PC-3 (cell line): ENCODE measurements around the gene POLR1E. TPM values are rescaled to one million over a fixed set of nuclear protein-coding genes. Genes with fewer than 3 reads are reported as not detected.

Experiments used
- ATAC-seq: fragments of 200-7000 bp; cut with Tn5 transposase; 2 replicates; pipeline ENCODE4 v1.9.1; 2020; ENCODE audit warnings: mild to moderate bottlenecking, moderate library complexity
- BruUV-seq: library from RNA; stranded (reverse); fragments of 400-500 nt; replicated peaks from 2 replicates; lab custom pipeline; 2021; lab: Mats Ljungman, UMichigan
- CTCF ChIA-PET: fragments of 300-600 bp; sonication (Branson Sonifier 250); formaldehyde crosslinking; loops from one replicate; lab custom pipeline; 2022; ENCODE audit warnings: antibody characterized with exemption; lab: Charles Lee
- POLR2A ChIA-PET: fragments of 300-600 bp; sonication (Branson Sonifier 250); formaldehyde crosslinking; loops from one replicate; lab custom pipeline; 2022; ENCODE audit warnings: antibody characterized with exemption; ENCODE audit not compliant: unreplicated experiment; lab: Charles Lee
- DNase-seq: peaks from one replicate; pipeline ENCODE4 v3.0.0-alpha.2; 2015
- H2AFZ ChIP-seq: fragments of 300-600 bp; sonication (generic); 2 replicates; pipeline ENCODE4 v1.6.0; 2016; ENCODE audit warnings: antibody characterized with exemption, low read length
- H3F3A ChIP-seq: fragments of 300-600 bp; sonication (generic); one replicate; pipeline ENCODE4 v1.6.0; 2017; ENCODE audit warnings: antibody characterized with exemption, low read length, control low read depth, mild to moderate bottlenecking; ENCODE audit not compliant: unreplicated experiment
- H3K27ac ChIP-seq: fragments of 300-600 bp; sonication (generic); 2 replicates; pipeline ENCODE4 v1.5.1; 2016; ENCODE audit warnings: mild to moderate bottlenecking, low read length
- H3K27me3 ChIP-seq: fragments of 300-600 bp; sonication (generic); 2 replicates; pipeline ENCODE4 v1.6.1; 2016; ENCODE audit warnings: low read length, mixed read lengths
- H3K36me3 ChIP-seq: fragments of 300-600 bp; sonication (generic); 2 replicates; pipeline ENCODE4 v1.6.1; 2016; ENCODE audit warnings: low read depth, mixed run types, low read length, mixed read lengths
- H3K4me1 ChIP-seq: fragments of 300-600 bp; sonication (generic); 2 replicates; pipeline ENCODE4 v1.5.1; 2016; ENCODE audit warnings: low read length; ENCODE audit not compliant: insufficient read depth
- H3K4me2 ChIP-seq: fragments of 300-600 bp; sonication (generic); 2 replicates; pipeline ENCODE4 v1.6.0; 2016; ENCODE audit warnings: low read length
- H3K4me3 ChIP-seq: fragments of 300-600 bp; sonication (generic); 2 replicates; pipeline ENCODE4 v1.5.1; 2016; ENCODE audit warnings: mild to moderate bottlenecking, low read length, mixed read lengths
- H3K79me2 ChIP-seq: fragments of 300-600 bp; sonication (generic); 2 replicates; pipeline ENCODE4 v1.6.1; 2017; ENCODE audit warnings: low read length, mixed read lengths
- H3K9ac ChIP-seq: fragments of 300-600 bp; sonication (generic); 2 replicates; pipeline ENCODE4 v1.6.0; 2016; ENCODE audit warnings: mild to moderate bottlenecking, low read length
- H3K9me2 ChIP-seq: fragments of 300-600 bp; sonication (generic); replicated peaks from 2 replicates; pipeline ENCODE4 v1.6.1; 2016; ENCODE audit warnings: mixed run types, low read length, mixed read lengths
- H3K9me3 ChIP-seq: fragments of 300-600 bp; sonication (generic); 2 replicates; pipeline ENCODE4 v1.6.1; 2016; ENCODE audit warnings: low read length, mixed read lengths
- H4K20me1 ChIP-seq: fragments of 300-600 bp; sonication (generic); 2 replicates; pipeline ENCODE4 v1.6.1; 2016; ENCODE audit warnings: low read length, mixed read lengths
- CTCF ChIP-seq: fragments of 300-600 bp; sonication (generic); conservative IDR thresholded peaks from 2 replicates; pipeline ENCODE4 v1.5.1; 2017; ENCODE audit warnings: antibody characterized with exemption, low read depth, mild to moderate bottlenecking, low read length
- EZH2 ChIP-seq: fragments of 300-600 bp; sonication (generic); IDR thresholded peaks from one replicate; pipeline ENCODE4 v1.6.1; 2017; ENCODE audit warnings: antibody characterized with exemption, mild to moderate bottlenecking, low read length; ENCODE audit not compliant: unreplicated experiment
- EZH2phosphoT487 ChIP-seq: fragments of 300-600 bp; sonication (generic); IDR thresholded peaks from 2 replicates; pipeline ENCODE4 v1.6.1; 2018; ENCODE audit warnings: mild to moderate bottlenecking, antibody characterized with exemption, low read length, borderline replicate concordance
- intact Hi-C: fragments of 100-400 bp; cut with micrococcal nuclease; formaldehyde crosslinking; loops from 2 replicates; pipeline ENCODE4 v1.9.0; 2023
- total RNA-seq: library from RNA; depleted of rRNA; stranded (reverse); fragments of >200 nt; gene quantifications from 2 replicates; pipeline ENCODE4 v1.2.3, GENCODE V29; 2014

The POLR1E gene
- total RNA-seq, 1 experiment from 2014 or later, result 37.2 TPM

- ChIA-PET POLR2A (no interaction called here), CTCF (no interaction called here)
- Histone ChIP-seq H2AFZ (no peak overlapping the region), H3K4me2 (no peak overlapping the region), H4K20me1 (0 out of 2 replicates have a peak, but pooled peaks cover 4% of the 10 kb centered on the region), H3K9me3 (no peaks in the 10 kb centered on the region), H3K9ac (no peak overlapping the region), H3K9me2 (no peaks in the 10 kb centered on the region), H3K36me3 (peaks cover 19% of the 10 kb centered on the region), H3K4me1 (peaks cover 8% of the 10 kb centered on the region; the same call in 1 of the 2 replicates), H3K27ac (no peak overlapping the region), H3F3A (no peaks in the 10 kb centered on the region), H3K27me3 (no peaks in the 10 kb centered on the region), H3K79me2 (peaks cover 44% of the 10 kb centered on the region), H3K4me3 (no peak overlapping the region)
- TF ChIP-seq EZH2 (no peak), CTCF (no peak), EZH2phosphoT487 (no peak)
- no TSS peak for BruUV-seq
- ATAC-seq, result peak; percentile 40; the same call in 1 of the 2 replicates
- DNase-seq, result no peak
- intact Hi-C loops, result no loop called here
These were observed 40.9 kb upstream of the POLR1E start for GRCh38 chr9:37444890-37445289.

GRCh38 chr9:37445832-37446231 lies 39.9 kb upstream of the POLR1E start:
- ChIA-PET CTCF (no interaction called here), POLR2A (no interaction called here)
- DNase-seq (no peak), ATAC-seq (no peak)
- Histone ChIP-seq H3K4me1 (peaks cover 8% of the 10 kb centered on the region; the same call in 1 of the 2 replicates), H3K27ac (no peak overlapping the region), H3F3A (no peaks in the 10 kb centered on the region), H3K9ac (no peak overlapping the region), H3K27me3 (no peaks in the 10 kb centered on the region), H3K36me3 (peaks cover 12% of the 10 kb centered on the region), H3K79me2 (peaks cover 53% of the 10 kb centered on the region), H3K4me3 (no peak overlapping the region), H2AFZ (no peak overlapping the region), H3K4me2 (no peak overlapping the region), H3K9me2 (no peaks in the 10 kb centered on the region), H4K20me1 (0 out of 2 replicates have a peak, but pooled peaks cover 4% of the 10 kb centered on the region), H3K9me3 (no peaks in the 10 kb centered on the region)
- TF ChIP-seq EZH2phosphoT487, result no peak
- TF ChIP-seq EZH2, result no peak
- no peak for TF ChIP-seq CTCF
- intact Hi-C loops, result no loop called here
- BruUV-seq, result no TSS peak

GRCh38 chr9:37446401-37446800 lies 39.3 kb upstream of the POLR1E start:
- Histone ChIP-seq H3K36me3 (peaks cover 12% of the 10 kb centered on the region), H3K27me3 (no peaks in the 10 kb centered on the region), H3K4me1 (peaks cover 8% of the 10 kb centered on the region; the same call in 1 of the 2 replicates), H2AFZ (no peak overlapping the region), H3K79me2 (peaks cover 58% of the 10 kb centered on the region), H4K20me1 (0 out of 2 replicates have a peak, but pooled peaks cover 4% of the 10 kb centered on the region), H3K4me2 (no peak overlapping the region), H3K4me3 (no peak overlapping the region), H3K9me2 (no peaks in the 10 kb centered on the region), H3F3A (no peaks in the 10 kb centered on the region), H3K9ac (no peak overlapping the region), H3K9me3 (no peaks in the 10 kb centered on the region), H3K27ac (no peak overlapping the region)
- TF ChIP-seq EZH2phosphoT487 (no peak), EZH2 (no peak), CTCF (no peak)
- DNase-seq (no peak), ATAC-seq (no peak)
- intact Hi-C loops, result no loop called here
- ChIA-PET POLR2A (no interaction called here), CTCF (no interaction called here)
- no TSS peak for BruUV-seq
